ENCODE results near the gene AMTN. TPM values are rescaled to one million over a fixed set of nuclear protein-coding genes. Genes with fewer than 3 reads are reported as not detected.
"Not testable (repeated sequence)": the region's sequence is repeated elsewhere in the genome, so short reads cannot be mapped to it uniquely, and the experiment has no call there.

Gene AMTN
- polyA plus RNA-seq, 1 donor (not counting 4 experiments of a cell fraction or from before 2014, with no cell fraction given) = not detected

DNA sequence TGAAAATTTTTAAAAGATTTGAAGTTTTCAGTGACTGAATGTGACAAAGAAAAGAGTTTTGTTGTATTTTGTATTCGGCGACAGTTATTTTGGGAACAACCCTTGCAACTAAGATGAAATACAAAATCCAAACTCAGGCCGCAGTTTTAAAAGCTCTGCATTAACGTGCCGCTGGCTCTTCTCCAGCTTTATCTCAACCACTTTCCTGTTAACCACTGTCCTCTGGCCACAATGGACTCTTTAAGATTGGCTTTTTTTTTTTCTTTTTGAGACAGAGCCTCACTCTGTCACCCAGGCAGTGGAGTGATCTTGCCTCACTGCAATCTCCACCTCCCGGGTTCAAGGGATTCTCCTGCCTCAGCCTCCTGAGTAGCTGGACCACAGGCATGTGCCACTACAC lies 22.1 kb upstream of the AMTN start:
- TF ChIP-seq, protein P1, sequence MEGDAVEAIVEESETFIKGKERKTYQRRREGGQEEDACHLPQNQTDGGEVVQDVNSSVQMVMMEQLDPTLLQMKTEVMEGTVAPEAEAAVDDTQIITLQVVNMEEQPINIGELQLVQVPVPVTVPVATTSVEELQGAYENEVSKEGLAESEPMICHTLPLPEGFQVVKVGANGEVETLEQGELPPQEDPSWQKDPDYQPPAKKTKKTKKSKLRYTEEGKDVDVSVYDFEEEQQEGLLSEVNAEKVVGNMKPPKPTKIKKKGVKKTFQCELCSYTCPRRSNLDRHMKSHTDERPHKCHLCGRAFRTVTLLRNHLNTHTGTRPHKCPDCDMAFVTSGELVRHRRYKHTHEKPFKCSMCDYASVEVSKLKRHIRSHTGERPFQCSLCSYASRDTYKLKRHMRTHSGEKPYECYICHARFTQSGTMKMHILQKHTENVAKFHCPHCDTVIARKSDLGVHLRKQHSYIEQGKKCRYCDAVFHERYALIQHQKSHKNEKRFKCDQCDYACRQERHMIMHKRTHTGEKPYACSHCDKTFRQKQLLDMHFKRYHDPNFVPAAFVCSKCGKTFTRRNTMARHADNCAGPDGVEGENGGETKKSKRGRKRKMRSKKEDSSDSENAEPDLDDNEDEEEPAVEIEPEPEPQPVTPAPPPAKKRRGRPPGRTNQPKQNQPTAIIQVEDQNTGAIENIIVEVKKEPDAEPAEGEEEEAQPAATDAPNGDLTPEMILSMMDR (optimal IDR thresholded peaks at IDR 0.05 in 1 of 3, IDR thresholded peaks at IDR 0.05 in 1 of 3, conservative IDR thresholded peaks at IDR 0.05 in 1 of 3; ENCODE audit: extremely low read depth in 1 of 3, insufficient read depth in 2 of 3, low read length in 3 of 3) = no peak
- no peak for TF ChIP-seq EZH2 (IDR thresholded peaks at IDR 0.05; ENCODE audit: low read length)
- dilution Hi-C loops (cut with MboI; ENCODE audit: extremely low pct_ligation_motif_present, low sequenced_read_pairs) = no loop called here
- Histone ChIP-seq H3K9me1 (ENCODE audit: control insufficient read depth, extremely low read depth, insufficient read depth, low read length) (no peaks in the 10 kb centered on the region), H3K4me2 (ENCODE audit: control insufficient read depth, extremely low read depth, insufficient read depth, low read depth, low read length) (no peak overlapping the region), H3K36me3 (ENCODE audit: control insufficient read depth in 2 of 2, extremely low read depth in 1 of 2, insufficient read depth in 2 of 2, low read length in 2 of 2) (no peaks in the 10 kb centered on the region), H3K79me2 (ENCODE audit: control insufficient read depth, insufficient read depth, low read length) (no peaks in the 10 kb centered on the region), H3K4me1 (ENCODE audit: control insufficient read depth, extremely low read depth, insufficient read depth, low read length) (no peaks in the 10 kb centered on the region), H3K27me3 (ENCODE audit: control insufficient read depth, extremely low read depth, insufficient read depth, low read length) (no peaks in the 10 kb centered on the region), H2AFZ (ENCODE audit: control insufficient read depth, low read length) (no peak overlapping the region), H3K9me3 (ENCODE audit: control insufficient read depth, low read depth, low read length) (no peaks in the 10 kb centered on the region), H3K9ac (ENCODE audit: control insufficient read depth, extremely low read depth, insufficient read depth, low read length) (no peak overlapping the region), H4K20me1 (ENCODE audit: control insufficient read depth, extremely low read depth, insufficient read depth, low read length) (no peaks in the 10 kb centered on the region), H3K27ac (ENCODE audit: control insufficient read depth, insufficient read depth, low read length) (no peak overlapping the region), H3K4me3 (ENCODE audit: control insufficient read depth in 2 of 3, extremely low read depth in 1 of 3, insufficient read depth in 2 of 3, low read depth in 1 of 3, low read length in 3 of 3) (no peak overlapping the region)
- no peak for FAIRE-seq
- DNase-seq (ENCODE audit: low read depth, low spot score) = no peak

DNA sequence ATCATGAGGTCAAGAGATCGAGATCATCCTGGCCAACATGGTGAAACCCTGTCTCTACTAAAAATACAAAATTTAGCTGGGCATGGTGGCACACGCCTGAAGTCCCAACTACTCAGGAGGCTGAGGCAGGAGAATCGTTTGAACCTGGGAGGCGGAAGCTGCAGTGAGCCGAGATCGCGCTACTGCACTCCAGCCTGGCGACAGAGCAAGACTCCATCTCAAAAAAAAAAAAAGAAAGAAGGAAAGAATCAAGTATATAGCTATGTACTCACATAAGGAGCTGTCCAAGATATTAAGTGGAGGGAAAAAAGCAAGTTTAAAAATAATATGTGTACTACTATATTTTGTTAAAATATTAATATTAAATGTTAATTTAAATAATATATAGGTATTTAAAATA lies 16.5 kb upstream of the AMTN start:
- H3K4me2 ChIP-seq (ENCODE audit: control insufficient read depth, extremely low read depth, insufficient read depth, low read depth, low read length); FAIRE-seq; H3K79me2 ChIP-seq (ENCODE audit: control insufficient read depth, insufficient read depth, low read length); H3K4me3 ChIP-seq (ENCODE audit: control insufficient read depth in 2 of 3, extremely low read depth in 1 of 3, insufficient read depth in 2 of 3, low read depth in 1 of 3, low read length in 3 of 3); H3K27ac ChIP-seq (ENCODE audit: control insufficient read depth, insufficient read depth, low read length); dilution Hi-C loops (cut with MboI; ENCODE audit: extremely low pct_ligation_motif_present, low sequenced_read_pairs); H2AFZ ChIP-seq (ENCODE audit: control insufficient read depth, low read length); H3K36me3 ChIP-seq (ENCODE audit: control insufficient read depth in 2 of 2, extremely low read depth in 1 of 2, insufficient read depth in 2 of 2, low read length in 2 of 2); H4K20me1 ChIP-seq (ENCODE audit: control insufficient read depth, extremely low read depth, insufficient read depth, low read length); H3K4me1 ChIP-seq (ENCODE audit: control insufficient read depth, extremely low read depth, insufficient read depth, low read length); DNase-seq (ENCODE audit: low read depth, low spot score); H3K9me3 ChIP-seq (ENCODE audit: control insufficient read depth, low read depth, low read length); H3K9me1 ChIP-seq (ENCODE audit: control insufficient read depth, extremely low read depth, insufficient read depth, low read length); H3K27me3 ChIP-seq (ENCODE audit: control insufficient read depth, extremely low read depth, insufficient read depth, low read length); H3K9ac ChIP-seq (ENCODE audit: control insufficient read depth, extremely low read depth, insufficient read depth, low read length): not testable (repeated sequence)

DNA sequence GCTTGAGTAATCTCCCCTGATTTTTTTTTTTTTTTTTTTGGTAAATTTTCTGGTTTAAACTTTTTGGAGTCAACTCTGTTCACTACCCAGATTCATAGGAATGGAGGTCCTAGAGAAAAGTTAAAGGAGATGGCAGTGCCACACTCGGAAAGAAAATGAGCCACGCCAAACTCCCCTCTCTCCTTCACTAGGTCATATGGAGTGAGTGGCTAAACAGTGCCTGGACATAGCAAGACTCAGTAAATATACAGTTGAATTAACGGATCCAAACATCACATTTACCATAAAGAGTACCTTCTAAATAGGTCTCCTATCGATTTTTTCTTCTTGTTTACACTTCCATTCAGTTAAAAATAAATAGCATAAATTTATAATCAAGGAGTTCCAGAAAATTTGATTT lies 13.6 kb upstream of the AMTN start:
- H3K27ac ChIP-seq (ENCODE audit: control insufficient read depth, insufficient read depth, low read length) = no peak overlapping the region
- FAIRE-seq (no peak), DNase-seq (ENCODE audit: low read depth, low spot score) (no peak)
- H3K4me2 ChIP-seq (ENCODE audit: control insufficient read depth, extremely low read depth, insufficient read depth, low read depth, low read length) = no peak overlapping the region
- no peaks in the 10 kb centered on the region for H3K9me3 ChIP-seq (ENCODE audit: control insufficient read depth, low read depth, low read length)
- no peak overlapping the region for H3K4me3 ChIP-seq (ENCODE audit: control insufficient read depth in 2 of 3, extremely low read depth in 1 of 3, insufficient read depth in 2 of 3, low read depth in 1 of 3, low read length in 3 of 3)
- H3K79me2 ChIP-seq (ENCODE audit: control insufficient read depth, insufficient read depth, low read length) = no peaks in the 10 kb centered on the region
- H3K4me1 ChIP-seq (ENCODE audit: control insufficient read depth, extremely low read depth, insufficient read depth, low read length) = no peaks in the 10 kb centered on the region
- TF ChIP-seq, protein P1 (optimal IDR thresholded peaks at IDR 0.05 in 1 of 3, IDR thresholded peaks at IDR 0.05 in 1 of 3, conservative IDR thresholded peaks at IDR 0.05 in 1 of 3; ENCODE audit: extremely low read depth in 1 of 3, insufficient read depth in 2 of 3, low read length in 3 of 3) = no peak
- H4K20me1 ChIP-seq (ENCODE audit: control insufficient read depth, extremely low read depth, insufficient read depth, low read length) = no peaks in the 10 kb centered on the region
- H3K36me3 ChIP-seq (ENCODE audit: control insufficient read depth in 2 of 2, extremely low read depth in 1 of 2, insufficient read depth in 2 of 2, low read length in 2 of 2) = no peaks in the 10 kb centered on the region
- dilution Hi-C loops (cut with MboI; ENCODE audit: extremely low pct_ligation_motif_present, low sequenced_read_pairs) = no loop called here
- H3K9ac ChIP-seq (ENCODE audit: control insufficient read depth, extremely low read depth, insufficient read depth, low read length) = no peak overlapping the region
- no peak overlapping the region for H2AFZ ChIP-seq (ENCODE audit: control insufficient read depth, low read length)
- H3K9me1 ChIP-seq (ENCODE audit: control insufficient read depth, extremely low read depth, insufficient read depth, low read length) = no peaks in the 10 kb centered on the region
- H3K27me3 ChIP-seq (ENCODE audit: control insufficient read depth, extremely low read depth, insufficient read depth, low read length) = no peaks in the 10 kb centered on the region

Data from keratinocyte (primary cell).